ENCODE data around the gene REEP5.
A peak's percentile ranks its signal among the peaks of the same experiment; 100 is the strongest.

REEP5 gene

GRCh38 chr5:112885001-112885400 lies 37.0 kb downstream of the REEP5 start:
- peaks cover 92 to 100% (median 97%) of the 10 kb centered on the region in 11 experiments for H3K36me3 ChIP-seq
- H3K27me3 ChIP-seq = no peaks in the 10 kb centered on the region
- peaks cover 0 to 35% (median 9%) of the 10 kb centered on the region in 10 experiments; a peak in 11 of 20 replicates for H3K4me1 ChIP-seq
- H3K9ac ChIP-seq = no peak overlapping the region
- peaks cover 4 to 98% (median 52%) of the 10 kb centered on the region in 11 experiments; a peak in 15 of 22 replicates for H4K20me1 ChIP-seq
- no peak overlapping the region for H3K27ac ChIP-seq
- H3K4me2 ChIP-seq = no peak overlapping the region
- no peak for TF ChIP-seq Cebpa-rat (IDR thresholded peaks at IDR 0.05)
- peaks cover 0 to 3% (median 0%) of the 10 kb centered on the region in 11 experiments; a peak in 1 of 22 replicates for H3K9me3 ChIP-seq (replicated peaks in 1 of 11)
- H3K4me3 ChIP-seq = no peak overlapping the region

- H3K36me3 ChIP-seq = peaks cover 90 to 100% (median 97%) of the 10 kb centered on the region in 11 experiments
- H3K4me2 ChIP-seq = no peak overlapping the region
- H3K9me3 ChIP-seq (replicated peaks in 1 of 11) = no peaks in the 10 kb centered on the region
- H3K4me3 ChIP-seq = no peak overlapping the region
- no peak overlapping the region for H3K27ac ChIP-seq
- H3K27me3 ChIP-seq = no peaks in the 10 kb centered on the region
- H3K9ac ChIP-seq = no peak overlapping the region
- peaks cover 5 to 26% (median 14%) of the 10 kb centered on the region in 10 experiments; a peak in 19 of 20 replicates for H3K4me1 ChIP-seq
- no peak for TF ChIP-seq Cebpa-rat (IDR thresholded peaks at IDR 0.05)
- H4K20me1 ChIP-seq = peaks cover 9 to 96% (median 58%) of the 10 kb centered on the region in 11 experiments; a peak in 17 of 22 replicates
Measured at GRCh38 chr5:112883192-112883591, 38.8 kb downstream of the REEP5 start.

- H3K9ac ChIP-seq = no peak overlapping the region
- H3K36me3 ChIP-seq = peaks cover 90 to 100% (median 98%) of the 10 kb centered on the region in 11 experiments
- no peaks in the 10 kb centered on the region for H3K9me3 ChIP-seq (replicated peaks in 1 of 11)
- no peak overlapping the region for H3K4me3 ChIP-seq
- H3K27me3 ChIP-seq = no peaks in the 10 kb centered on the region
- H4K20me1 ChIP-seq = peaks cover 9 to 97% (median 64%) of the 10 kb centered on the region in 11 experiments; a peak in 17 of 22 replicates
- H3K27ac ChIP-seq = no peak overlapping the region
- peaks cover 5 to 21% (median 7%) of the 10 kb centered on the region in 10 experiments; a peak in 18 of 20 replicates for H3K4me1 ChIP-seq
- TF ChIP-seq Cebpa-rat (IDR thresholded peaks at IDR 0.05) = no peak
- no peak overlapping the region for H3K4me2 ChIP-seq
Measured at GRCh38 chr5:112880219-112880964, 41.6 kb downstream of the REEP5 start.

- Histone ChIP-seq H3K4me3 (no peak overlapping the region), H3K9me3 (replicated peaks in 1 of 11) (no peaks in the 10 kb centered on the region), H3K36me3 (peaks cover 88 to 100% (median 97%) of the 10 kb centered on the region in 11 experiments), H3K27ac (no peak overlapping the region), H3K9ac (no peak overlapping the region; a peak in 1 of 22 replicates), H3K4me1 (peaks cover 5 to 21% (median 7%) of the 10 kb centered on the region in 10 experiments; a peak in 18 of 20 replicates), H3K27me3 (no peaks in the 10 kb centered on the region), H3K4me2 (peak overlapping the region in 3 of 11 experiments; percentile 20 to 29 (median 26); a peak in 5 of 22 replicates), H4K20me1 (peaks cover 5 to 86% (median 64%) of the 10 kb centered on the region in 11 experiments; a peak in 17 of 22 replicates)
- no peak for TF ChIP-seq Cebpa-rat (IDR thresholded peaks at IDR 0.05)
Measured at GRCh38 chr5:112878760-112879159, 43.3 kb downstream of the REEP5 start.

GRCh38 chr5:112878101-112878500 lies 43.9 kb downstream of the REEP5 start:
- no peak overlapping the region for H3K27ac ChIP-seq
- peaks cover 5 to 21% (median 7%) of the 10 kb centered on the region in 10 experiments; a peak in 18 of 20 replicates for H3K4me1 ChIP-seq
- no peak overlapping the region for H3K4me3 ChIP-seq
- H4K20me1 ChIP-seq = peaks cover 5 to 79% (median 57%) of the 10 kb centered on the region in 11 experiments; a peak in 17 of 22 replicates
- no peak for TF ChIP-seq Cebpa-rat (IDR thresholded peaks at IDR 0.05)
- H3K27me3 ChIP-seq = no peaks in the 10 kb centered on the region
- H3K9me3 ChIP-seq (replicated peaks in 1 of 11) = no peaks in the 10 kb centered on the region
- H3K4me2 ChIP-seq = no peak overlapping the region
- H3K9ac ChIP-seq = no peak overlapping the region
- peaks cover 84 to 99% (median 96%) of the 10 kb centered on the region in 11 experiments for H3K36me3 ChIP-seq

- H3K27me3 ChIP-seq = no peaks in the 10 kb centered on the region
- H4K20me1 ChIP-seq = peaks cover 5 to 70% (median 47%) of the 10 kb centered on the region in 11 experiments; a peak in 18 of 22 replicates
- no peak overlapping the region for H3K4me2 ChIP-seq
- H3K4me3 ChIP-seq = no peak overlapping the region
- H3K4me1 ChIP-seq = peaks cover 5 to 13% (median 7%) of the 10 kb centered on the region in 10 experiments; a peak in 18 of 20 replicates
- H3K9ac ChIP-seq = no peak overlapping the region
- no peak overlapping the region for H3K27ac ChIP-seq
- TF ChIP-seq Cebpa-rat (IDR thresholded peaks at IDR 0.05) = no peak
- no peaks in the 10 kb centered on the region for H3K9me3 ChIP-seq (replicated peaks in 1 of 11)
- peaks cover 72 to 93% (median 84%) of the 10 kb centered on the region in 11 experiments for H3K36me3 ChIP-seq
Measured at GRCh38 chr5:112876362-112876761, 45.7 kb downstream of the REEP5 start.

- Histone ChIP-seq H4K20me1 (peaks cover 0 to 50% (median 29%) of the 10 kb centered on the region in 11 experiments; a peak in 15 of 22 replicates), H3K27me3 (no peaks in the 10 kb centered on the region), H3K4me1 (peaks cover 0 to 15% (median 0%) of the 10 kb centered on the region in 10 experiments; a peak in 3 of 20 replicates), H3K36me3 (peaks cover 75 to 94% (median 87%) of the 10 kb centered on the region in 11 experiments), H3K4me2 (no peak overlapping the region), H3K27ac (no peak overlapping the region), H3K4me3 (no peak overlapping the region), H3K9ac (no peak overlapping the region), H3K9me3 (replicated peaks in 1 of 11) (no peaks in the 10 kb centered on the region)
- TF ChIP-seq Cebpa-rat (IDR thresholded peaks at IDR 0.05) = no peak
Measured at GRCh38 chr5:112870966-112871365, 51.1 kb downstream of the REEP5 start.

- Histone ChIP-seq H3K27ac (no peak overlapping the region), H4K20me1 (peaks cover 0 to 46% (median 29%) of the 10 kb centered on the region in 11 experiments; a peak in 15 of 22 replicates), H3K4me2 (no peak overlapping the region), H3K27me3 (no peaks in the 10 kb centered on the region), H3K9me3 (replicated peaks in 1 of 11) (no peaks in the 10 kb centered on the region), H3K36me3 (peaks cover 75 to 94% (median 88%) of the 10 kb centered on the region in 11 experiments), H3K4me3 (no peak overlapping the region), H3K4me1 (peaks cover 0 to 15% (median 0%) of the 10 kb centered on the region in 10 experiments; a peak in 3 of 20 replicates), H3K9ac (no peak overlapping the region)
- no peak for TF ChIP-seq Cebpa-rat (IDR thresholded peaks at IDR 0.05)
Measured at GRCh38 chr5:112869948-112870347, 52.1 kb downstream of the REEP5 start.

- peaks cover 84 to 100% (median 96%) of the 10 kb centered on the region in 11 experiments for H3K36me3 ChIP-seq
- peaks cover 13 to 34% (median 15%) of the 10 kb centered on the region in 10 experiments for H3K4me1 ChIP-seq
- no peaks in the 10 kb centered on the region for H3K27me3 ChIP-seq
Measured at GRCh38 chr5:112867411-112867810, 54.6 kb downstream of the REEP5 start.

More at GRCh38 chr5:112867411-112867810, 54.6 kb downstream of the REEP5 start:
- no peaks in the 10 kb centered on the region for H3K9me3 ChIP-seq (replicated peaks in 1 of 11)
- H3K4me3 ChIP-seq = no peak overlapping the region
- no peak overlapping the region for H3K9ac ChIP-seq
- no peak for TF ChIP-seq Cebpa-rat (IDR thresholded peaks at IDR 0.05)
- H3K4me2 ChIP-seq = no peak overlapping the region
- H4K20me1 ChIP-seq = peaks cover 13 to 63% (median 41%) of the 10 kb centered on the region in 11 experiments; a peak in 18 of 22 replicates
- H3K27ac ChIP-seq = no peak overlapping the region

Measured in BLaER1 treated with 17β-estradiol and CSF1 and Interleukin-3, amounts not matched to agents 10 nM and 100 nM (cell line).